HepG2 (cell line): ENCODE data around the gene NCOA3. TPM values are rescaled to one million over a fixed set of nuclear protein-coding genes. Genes with fewer than 3 reads are reported as not detected.
A peak's percentile ranks its signal among the peaks of the same experiment; 100 is the strongest.

ENCODE experiments used
- HDAC6 ChIP-seq: fragments of 200-600 bp; sonication (generic); IDR thresholded peaks from 2 replicates; pipeline ENCODE4 v1.7.0; 2017; ENCODE audit warnings: mild to moderate bottlenecking, antibody characterized with exemption, low read length, low read depth
- HNRNPH1 ChIP-seq: fragments of 200-400 bp; formaldehyde crosslinking; optimal IDR thresholded peaks from 2 replicates; pipeline ENCODE3; 2017; ENCODE audit warnings: mild to moderate bottlenecking, low read depth, low read length
- IRF9 ChIP-seq: sonication (generic); formaldehyde crosslinking; IDR thresholded peaks from 2 replicates; pipeline ENCODE4 v1.8.0; 2022; ENCODE audit warnings: missing genetic modification reagents, mild to moderate bottlenecking, borderline replicate concordance
- IRX3 ChIP-seq: sonication (generic); formaldehyde crosslinking; IDR thresholded peaks from 2 replicates; pipeline ENCODE4 v1.8.1; 2023; ENCODE audit warnings: mild to moderate bottlenecking, low read depth, missing genetic modification reagents, borderline replicate concordance
- KDM6A ChIP-seq: IDR thresholded peaks from 2 replicates; pipeline ENCODE4 v1.6.1; 2016; ENCODE audit warnings: low read depth
- MATR3 ChIP-seq: sonication (generic); formaldehyde crosslinking; IDR thresholded peaks from 2 replicates; pipeline ENCODE4 v1.4.0; 2020; ENCODE audit warnings: missing genetic modification reagents
- MEIS1 ChIP-seq: sonication (generic); formaldehyde crosslinking; IDR thresholded peaks from 2 replicates; pipeline ENCODE4 v1.9.0; 2021; ENCODE audit warnings: mild to moderate bottlenecking, missing genetic modification reagents, moderate library complexity, borderline replicate concordance
- NR2F2 ChIP-seq: IDR thresholded peaks from 2 replicates; pipeline ENCODE4 v1.6.1; 2012; ENCODE audit warnings: low read depth, inconsistent platforms, borderline replicate concordance
- PPARG ChIP-seq: conservative IDR thresholded peaks from 2 replicates; pipeline ENCODE4 v1.6.1; 2016; ENCODE audit warnings: missing biosample characterization, missing genetic modification reagents
- RARA ChIP-seq: IDR thresholded peaks from 2 replicates; pipeline ENCODE4 v1.6.1; 2016; ENCODE audit warnings: missing genetic modification reagents, missing compliant biosample characterization
- RFX3 ChIP-seq: IDR thresholded peaks from 2 replicates; pipeline ENCODE4 v1.6.1; 2016; ENCODE audit warnings: missing biosample characterization, missing genetic modification reagents
- SKI ChIP-seq: fragments of 450-650 bp; IDR thresholded peaks from one replicate; pipeline ENCODE4 v1.6.1; 2018; ENCODE audit warnings: mild to moderate bottlenecking; ENCODE audit not compliant: partially characterized antibody
- SMARCC2 ChIP-seq: fragments of 450-650 bp; IDR thresholded peaks from 2 replicates; pipeline ENCODE4 v1.6.1; 2017; ENCODE audit warnings: antibody characterized with exemption, mild to moderate bottlenecking
- SOX6 ChIP-seq, 2 experiments: fragments of 450-650 bp in 1 of 2; sonication (generic) in 1 of 2; formaldehyde crosslinking in 1 of 2; IDR thresholded peaks; 2 replicates each; pipeline versions ENCODE4 v1.4.0 to v1.6.1; 2017 to 2020; ENCODE audit warnings: antibody characterized with exemption in 1 of 2, mild to moderate bottlenecking in 1 of 2, missing genetic modification reagents in 1 of 2
- SRF ChIP-seq: IDR thresholded peaks from 2 replicates; pipeline ENCODE4 v1.6.1; 2011; ENCODE audit warnings: mild to moderate bottlenecking, low read depth, low read length, moderate library complexity
- XBP1 ChIP-seq: sonication (generic); formaldehyde crosslinking; IDR thresholded peaks from 2 replicates; pipeline ENCODE4 v1.5.0; 2020; ENCODE audit warnings: missing genetic modification reagents
- ZBTB8A ChIP-seq: sonication (generic); formaldehyde crosslinking; IDR thresholded peaks from 2 replicates; pipeline ENCODE4 v1.4.0; 2020; ENCODE audit warnings: mild to moderate bottlenecking, low read depth, missing genetic modification reagents, borderline replicate concordance
- ZNF180 ChIP-seq: sonication (generic); formaldehyde crosslinking; IDR thresholded peaks from 2 replicates; pipeline ENCODE4 v1.4.0; 2020; ENCODE audit warnings: low read depth, missing genetic modification reagents, borderline replicate concordance
- ZNF713 ChIP-seq: sonication (generic); formaldehyde crosslinking; IDR thresholded peaks from 2 replicates; pipeline ENCODE4 v1.4.0; 2020; ENCODE audit warnings: mild to moderate bottlenecking, missing genetic modification reagents
- polyA plus RNA-seq, 8 experiments: library from polyadenylated mRNA; depleted of rRNA in 3 of 8; stranded (reverse) in 7 of 8; unstranded in 1 of 8; fragments of >200 nt; fragmentation: Illumina TruSeq in 4 of 8; extraction: Trizol in 4 of 8; gene quantifications; 2 replicates each; pipeline versions ENCODE4 v1.2.1 to v1.2.3, GENCODE V29; 2011 to 2016; ENCODE audit warnings: low read depth in 4 of 8, missing spikeins in 1 of 8, mixed read lengths in 1 of 8; ENCODE audit not compliant: insufficient read depth in 1 of 8
- total RNA-seq, 5 experiments: library from RNA; depleted of rRNA; stranded (reverse); fragments of >200 nt; fragmentation: Illumina TruSeq; extraction: Trizol; gene quantifications; 2 replicates each; pipeline ENCODE4 v1.2.3, GENCODE V29; 2016; ENCODE audit warnings: low read depth in 1 of 5
- TF ChIP-seq, protein P1 (sequence below): fragments of 450-650 bp; IDR thresholded peaks from 2 replicates; pipeline ENCODE4 v1.6.1; 2017; ENCODE audit warnings: mild to moderate bottlenecking
- TF ChIP-seq, protein P2 (sequence below): sonication (generic); formaldehyde crosslinking; IDR thresholded peaks from 2 replicates; pipeline ENCODE4 v1.8.0; 2022; ENCODE audit warnings: mild to moderate bottlenecking, missing genetic modification reagents
- TF ChIP-seq, protein P3 (sequence below): sonication (generic); formaldehyde crosslinking; IDR thresholded peaks from 2 replicates; pipeline ENCODE4 v1.8.0; 2022; ENCODE audit warnings: mild to moderate bottlenecking, missing genetic modification reagents, moderate library complexity

The NCOA3 gene
- total and polyA plus RNA-seq, 2 of the 13 experiments (the other 11 are each of a cell fraction or from before 2014, with no cell fraction given) = 35.0 to 56.8 TPM

DNA sequence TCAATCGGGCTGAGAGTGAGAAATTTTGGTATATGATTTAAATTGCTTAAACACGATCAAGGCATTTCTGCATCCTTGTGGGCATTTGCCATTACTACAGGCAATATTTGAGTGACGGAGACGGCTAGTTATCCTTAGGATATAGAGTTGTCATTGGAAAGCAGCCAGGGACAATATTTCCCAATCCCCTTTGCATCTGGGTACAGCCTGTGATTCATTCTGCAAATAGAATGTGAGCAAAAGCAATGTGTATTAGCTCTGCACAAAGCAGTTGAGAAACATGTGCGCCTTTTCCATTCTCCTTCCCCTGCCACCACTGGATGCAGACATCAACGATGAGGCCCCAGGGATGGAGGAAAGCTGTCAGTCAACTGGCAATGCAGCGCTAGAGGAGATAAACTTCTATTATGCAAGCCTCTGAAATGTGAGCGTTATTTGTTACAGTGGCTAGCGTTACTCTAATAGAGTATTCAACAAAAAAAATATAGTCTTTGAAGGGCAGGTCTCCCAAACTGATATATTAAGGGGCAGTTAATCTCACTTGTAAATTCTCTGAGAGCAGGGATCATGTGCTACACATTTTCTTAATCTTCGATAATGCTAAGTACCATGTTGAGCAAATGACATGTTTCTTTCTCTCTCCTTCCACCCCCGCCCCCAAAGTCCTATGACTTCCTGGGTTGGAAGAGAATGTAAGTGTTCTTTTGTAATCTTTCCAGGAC, 37.1 kb upstream of the NCOA3 start (continued):
- TF ChIP-seq, protein P1, sequence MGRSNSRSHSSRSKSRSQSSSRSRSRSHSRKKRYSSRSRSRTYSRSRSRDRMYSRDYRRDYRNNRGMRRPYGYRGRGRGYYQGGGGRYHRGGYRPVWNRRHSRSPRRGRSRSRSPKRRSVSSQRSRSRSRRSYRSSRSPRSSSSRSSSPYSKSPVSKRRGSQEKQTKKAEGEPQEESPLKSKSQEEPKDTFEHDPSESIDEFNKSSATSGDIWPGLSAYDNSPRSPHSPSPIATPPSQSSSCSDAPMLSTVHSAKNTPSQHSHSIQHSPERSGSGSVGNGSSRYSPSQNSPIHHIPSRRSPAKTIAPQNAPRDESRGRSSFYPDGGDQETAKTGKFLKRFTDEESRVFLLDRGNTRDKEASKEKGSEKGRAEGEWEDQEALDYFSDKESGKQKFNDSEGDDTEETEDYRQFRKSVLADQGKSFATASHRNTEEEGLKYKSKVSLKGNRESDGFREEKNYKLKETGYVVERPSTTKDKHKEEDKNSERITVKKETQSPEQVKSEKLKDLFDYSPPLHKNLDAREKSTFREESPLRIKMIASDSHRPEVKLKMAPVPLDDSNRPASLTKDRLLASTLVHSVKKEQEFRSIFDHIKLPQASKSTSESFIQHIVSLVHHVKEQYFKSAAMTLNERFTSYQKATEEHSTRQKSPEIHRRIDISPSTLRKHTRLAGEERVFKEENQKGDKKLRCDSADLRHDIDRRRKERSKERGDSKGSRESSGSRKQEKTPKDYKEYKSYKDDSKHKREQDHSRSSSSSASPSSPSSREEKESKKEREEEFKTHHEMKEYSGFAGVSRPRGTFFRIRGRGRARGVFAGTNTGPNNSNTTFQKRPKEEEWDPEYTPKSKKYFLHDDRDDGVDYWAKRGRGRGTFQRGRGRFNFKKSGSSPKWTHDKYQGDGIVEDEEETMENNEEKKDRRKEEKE = no peak
- TF ChIP-seq IRF9 (CRISPR knock-in tag) (peak; percentile 84), MATR3 (CRISPR knock-in tag) (no peak), MEIS1 (peak; percentile 100), SKI (peak; percentile 95), IRX3 (no peak), SOX6 (IDR thresholded peaks at IDR 0.05) (no peak), SOX6 (CRISPR knock-in tag; IDR thresholded peaks at IDR 0.05) (peak; percentile 99), SRF (peak; percentile 26; the same call in 1 of the 2 replicates), ZNF713 (CRISPR knock-in tag) (no peak), PPARG (CRISPR knock-in tag) (peak; percentile 92), KDM6A (CRISPR knock-in tag) (peak; percentile 76; the same call in 1 of the 2 replicates), XBP1 (no peak), HNRNPH1 (no peak), HDAC6 (no peak), SMARCC2 (peak; percentile 88), RARA (CRISPR knock-in tag) (peak; percentile 91), ZBTB8A (no peak), RFX3 (CRISPR knock-in tag) (no peak; the same call in 1 of the 2 replicates), ZNF180 (CRISPR knock-in tag) (no peak), NR2F2 (peak; percentile 76; the same call in 1 of the 2 replicates)
- TF ChIP-seq, protein P2, sequence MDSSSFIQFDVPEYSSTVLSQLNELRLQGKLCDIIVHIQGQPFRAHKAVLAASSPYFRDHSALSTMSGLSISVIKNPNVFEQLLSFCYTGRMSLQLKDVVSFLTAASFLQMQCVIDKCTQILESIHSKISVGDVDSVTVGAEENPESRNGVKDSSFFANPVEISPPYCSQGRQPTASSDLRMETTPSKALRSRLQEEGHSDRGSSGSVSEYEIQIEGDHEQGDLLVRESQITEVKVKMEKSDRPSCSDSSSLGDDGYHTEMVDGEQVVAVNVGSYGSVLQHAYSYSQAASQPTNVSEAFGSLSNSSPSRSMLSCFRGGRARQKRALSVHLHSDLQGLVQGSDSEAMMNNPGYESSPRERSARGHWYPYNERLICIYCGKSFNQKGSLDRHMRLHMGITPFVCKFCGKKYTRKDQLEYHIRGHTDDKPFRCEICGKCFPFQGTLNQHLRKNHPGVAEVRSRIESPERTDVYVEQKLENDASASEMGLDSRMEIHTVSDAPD = peak; percentile 82
- TF ChIP-seq, protein P3, sequence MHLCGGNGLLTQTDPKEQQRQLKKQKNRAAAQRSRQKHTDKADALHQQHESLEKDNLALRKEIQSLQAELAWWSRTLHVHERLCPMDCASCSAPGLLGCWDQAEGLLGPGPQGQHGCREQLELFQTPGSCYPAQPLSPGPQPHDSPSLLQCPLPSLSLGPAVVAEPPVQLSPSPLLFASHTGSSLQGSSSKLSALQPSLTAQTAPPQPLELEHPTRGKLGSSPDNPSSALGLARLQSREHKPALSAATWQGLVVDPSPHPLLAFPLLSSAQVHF (CRISPR knock-in tag) = no peak
